GM19463 (cell line): ENCODE measurements around the gene TMEM8B.

Source experiments
- ATAC-seq: cut with Tn5 transposase; IDR thresholded peaks from one replicate; pipeline ENCODE4 v1.9.1; 2021; ENCODE audit warnings: mild to moderate bottlenecking, moderate library complexity; ENCODE audit not compliant: unreplicated experiment

The TMEM8B gene, protein sequence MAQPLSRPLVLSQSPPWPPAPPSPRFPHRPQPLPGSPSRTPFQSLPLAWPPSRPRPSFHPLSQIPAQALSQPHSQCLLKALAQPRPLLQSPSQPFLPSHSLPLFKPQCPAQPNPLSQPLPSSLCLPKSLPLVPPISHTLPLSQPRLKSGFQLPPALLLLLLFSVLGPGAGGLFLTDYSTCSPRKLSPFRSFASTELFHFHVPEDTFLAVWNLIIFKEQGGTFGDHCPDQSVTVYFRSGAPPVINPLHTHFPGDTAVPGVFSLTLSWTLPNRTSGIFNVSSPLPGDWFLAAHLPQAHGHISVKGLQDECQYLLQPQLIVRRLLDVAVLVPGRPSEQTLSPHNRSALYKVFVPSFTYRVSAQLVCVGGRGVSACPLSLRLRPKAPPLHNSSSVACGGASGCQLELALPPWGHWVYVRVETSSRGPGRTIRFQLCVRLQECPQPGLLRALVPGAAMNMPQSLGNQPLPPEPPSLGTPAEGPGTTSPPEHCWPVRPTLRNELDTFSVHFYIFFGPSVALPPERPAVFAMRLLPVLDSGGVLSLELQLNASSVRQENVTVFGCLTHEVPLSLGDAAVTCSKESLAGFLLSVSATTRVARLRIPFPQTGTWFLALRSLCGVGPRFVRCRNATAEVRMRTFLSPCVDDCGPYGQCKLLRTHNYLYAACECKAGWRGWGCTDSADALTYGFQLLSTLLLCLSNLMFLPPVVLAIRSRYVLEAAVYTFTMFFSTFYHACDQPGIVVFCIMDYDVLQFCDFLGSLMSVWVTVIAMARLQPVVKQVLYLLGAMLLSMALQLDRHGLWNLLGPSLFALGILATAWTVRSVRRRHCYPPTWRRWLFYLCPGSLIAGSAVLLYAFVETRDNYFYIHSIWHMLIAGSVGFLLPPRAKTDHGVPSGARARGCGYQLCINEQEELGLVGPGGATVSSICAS

DNA sequence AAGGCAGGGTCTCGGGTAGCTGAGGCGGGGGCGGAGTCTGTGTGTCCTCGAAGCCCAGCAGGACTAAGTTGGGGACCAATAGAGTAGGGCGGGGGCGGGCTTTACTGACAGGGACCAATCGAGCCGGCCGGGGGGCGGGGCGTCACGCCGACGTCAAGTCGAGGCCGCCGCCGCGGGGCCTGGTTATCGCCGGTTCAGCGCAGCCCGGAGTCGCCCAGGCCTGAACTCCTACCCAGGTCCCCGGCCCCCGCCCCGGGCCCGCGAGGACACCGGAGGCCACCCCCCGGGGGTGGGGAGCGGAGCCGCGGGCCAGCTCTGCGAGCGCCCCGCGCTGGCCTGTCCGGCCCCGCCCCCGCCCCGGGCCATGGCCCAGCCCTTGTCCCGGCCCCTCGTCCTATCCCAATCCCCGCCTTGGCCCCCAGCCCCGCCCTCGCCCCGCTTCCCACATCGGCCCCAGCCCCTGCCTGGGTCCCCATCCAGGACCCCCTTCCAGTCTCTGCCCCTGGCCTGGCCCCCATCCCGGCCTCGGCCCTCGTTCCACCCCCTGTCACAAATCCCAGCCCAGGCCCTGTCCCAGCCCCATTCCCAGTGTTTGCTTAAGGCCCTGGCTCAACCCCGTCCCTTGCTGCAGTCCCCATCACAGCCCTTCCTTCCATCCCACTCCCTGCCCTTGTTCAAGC lies at the start of gene TMEM8B:
TMEM8B (plus strand) TSS at position 145 of the 680 bp plus-strand sequence; CDS start at position 365, 220 bp downstream.
- ATAC-seq, result peak; percentile 74

DNA sequence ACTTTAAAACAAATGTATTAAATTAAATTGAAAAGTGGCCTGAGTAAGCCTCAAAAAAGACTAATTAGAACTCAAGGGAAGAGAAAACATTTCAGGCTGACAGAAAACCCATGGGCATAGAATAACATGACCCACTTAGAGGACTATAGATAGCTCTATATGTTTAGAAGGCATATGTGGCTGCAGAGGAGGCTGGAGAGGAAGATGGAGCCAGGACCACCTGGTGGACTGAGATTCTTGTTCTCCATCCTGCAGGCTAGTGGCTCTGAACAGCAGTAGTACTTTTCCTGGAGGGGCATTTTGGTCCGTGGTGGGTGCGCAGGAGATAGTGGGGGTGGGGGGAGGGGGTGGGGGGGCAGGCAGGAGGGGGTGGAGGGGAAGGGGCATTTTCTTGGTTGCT lies 48.0 kb upstream of the TMEM8B start:
- no peak for ATAC-seq

DNA sequence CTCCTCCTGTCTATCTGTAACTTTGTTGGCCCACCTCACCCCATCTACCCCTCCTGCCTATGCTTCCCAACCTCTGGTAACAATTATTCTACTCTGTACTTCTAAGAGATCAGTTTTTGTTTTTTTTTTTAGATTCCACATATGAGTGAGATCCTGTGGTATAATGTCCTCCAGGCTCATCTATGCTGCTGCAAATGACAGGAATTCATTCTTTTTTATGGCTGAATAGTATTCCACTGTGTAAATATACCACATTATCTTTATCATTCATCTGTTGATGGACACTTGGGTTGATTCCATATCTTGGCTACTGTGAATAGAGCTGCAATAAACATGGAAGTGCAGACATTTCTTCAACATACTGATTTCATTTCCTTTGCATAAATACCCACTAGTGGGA lies 45.6 kb upstream of the TMEM8B start:
- no peak for ATAC-seq

DNA sequence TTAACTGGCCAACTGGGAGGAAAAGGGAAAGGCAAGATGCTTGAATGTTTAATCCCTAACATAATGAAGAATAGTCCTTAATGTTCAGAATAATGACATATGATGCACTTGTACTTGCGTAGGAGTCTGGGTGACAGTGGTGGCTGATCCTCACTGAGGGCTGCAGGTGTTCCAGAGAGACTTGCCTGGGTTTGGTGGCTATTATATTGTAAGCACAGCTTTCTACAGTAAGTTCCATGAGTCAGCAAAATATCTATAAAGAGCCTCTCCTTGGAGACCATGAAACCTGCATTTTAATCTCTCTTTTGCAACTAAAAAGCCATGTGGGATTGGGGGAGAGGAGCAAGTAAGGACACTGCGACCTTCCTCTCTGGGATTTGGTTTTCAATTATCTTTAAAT lies 39.5 kb upstream of the TMEM8B start:
- ATAC-seq, result no peak

DNA sequence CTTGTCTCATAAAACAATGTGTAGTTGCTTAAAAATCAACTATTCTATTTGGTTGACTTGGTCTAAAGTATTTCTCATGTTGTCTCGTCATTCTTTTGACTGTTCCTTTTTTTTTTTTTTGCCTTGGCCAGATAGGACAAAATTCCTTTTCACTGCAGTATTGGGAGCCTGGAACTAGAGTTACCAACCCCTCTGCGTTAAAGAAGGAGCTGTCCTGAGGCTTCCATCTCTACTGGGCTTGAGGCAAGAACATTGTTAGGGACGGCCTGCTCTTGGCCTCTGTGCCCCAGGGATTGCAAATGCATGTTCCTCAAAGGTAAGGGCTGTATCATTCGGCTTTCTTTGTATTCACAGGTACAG lies 39.0 kb upstream of the TMEM8B start:
- ATAC-seq, result no peak

DNA sequence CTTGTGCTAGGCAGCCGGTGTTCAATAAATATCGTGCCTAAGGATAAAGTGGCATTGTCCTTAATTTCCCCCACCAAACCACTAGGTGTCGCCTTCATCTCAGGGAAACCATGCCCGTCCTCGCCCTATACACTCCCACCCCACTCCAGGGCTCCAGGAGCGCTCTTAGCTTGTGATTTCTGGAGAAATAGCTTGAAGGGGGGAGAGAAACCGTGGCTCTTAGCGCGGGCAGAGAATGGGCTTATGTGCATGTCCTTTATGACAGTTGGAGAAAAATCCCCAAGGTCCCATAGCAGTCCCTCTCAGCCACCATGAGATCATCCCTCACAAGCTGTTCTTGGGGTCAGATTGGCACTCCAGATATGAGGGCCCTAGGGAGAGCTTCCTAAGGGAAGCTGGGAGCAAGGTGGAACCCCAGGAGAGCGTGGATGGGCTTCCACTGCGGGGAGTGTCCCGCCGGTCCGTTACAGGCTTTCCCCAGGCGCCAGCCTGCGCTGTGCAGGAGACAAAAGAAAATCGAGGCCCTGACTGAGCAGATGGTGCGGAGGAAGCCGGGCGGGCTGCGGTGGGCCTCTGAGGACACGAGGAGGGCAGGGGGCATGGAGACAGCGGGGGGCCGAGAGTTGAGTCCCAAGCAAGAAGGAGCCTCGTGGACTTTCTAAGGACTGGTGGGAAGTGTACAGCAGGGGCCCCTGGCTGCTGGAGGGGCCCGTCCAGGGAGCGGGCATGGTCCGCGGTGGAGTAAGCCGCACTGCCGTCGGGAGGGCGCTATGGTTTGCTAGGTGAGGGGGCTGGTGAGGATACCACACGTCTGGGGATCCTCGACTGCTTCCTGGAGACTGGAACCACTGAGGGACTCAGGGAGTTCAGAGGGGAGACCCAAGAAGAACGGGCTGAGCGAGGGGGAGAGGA lies 38.4 kb upstream of the TMEM8B start:
- ATAC-seq, result no peak

DNA sequence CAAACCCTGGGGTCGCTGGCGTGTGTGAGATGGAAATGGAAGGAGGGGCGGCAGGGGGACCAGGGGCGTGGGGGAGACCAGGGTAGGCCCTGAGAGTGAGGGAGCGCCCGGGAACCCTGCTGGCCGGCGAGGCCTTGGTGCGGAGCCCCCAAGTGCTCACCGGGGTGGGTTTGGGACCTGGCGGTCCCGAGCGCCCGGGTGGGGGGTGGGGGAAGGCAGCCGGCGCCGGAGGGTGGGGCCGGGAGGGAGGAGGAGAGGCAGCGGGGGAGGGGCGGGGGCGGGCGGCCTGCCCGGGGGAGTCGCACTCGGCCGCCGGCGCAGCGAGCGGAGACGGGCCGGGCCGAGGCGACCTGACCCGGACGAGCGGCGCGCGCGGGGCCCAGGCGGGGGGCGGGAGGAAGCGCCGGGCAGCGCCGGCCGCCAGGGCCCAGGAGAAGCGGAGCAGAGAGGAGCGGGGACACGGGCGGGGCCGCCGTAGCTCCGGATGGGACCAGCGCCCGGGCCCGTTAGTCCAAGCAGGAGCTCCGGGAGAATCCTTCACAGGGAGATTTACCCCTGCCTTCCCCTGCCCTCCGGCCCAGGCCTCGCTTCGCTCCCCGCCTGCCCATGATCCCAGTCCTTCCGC lies 37.6 kb upstream of the TMEM8B start, which contains the start of gene NPR2:
NPR2 (plus strand) TSS at position 295 of the 625 bp plus-strand sequence. CDS start 818 bp downstream, outside the sequence.
- no peak for ATAC-seq

DNA sequence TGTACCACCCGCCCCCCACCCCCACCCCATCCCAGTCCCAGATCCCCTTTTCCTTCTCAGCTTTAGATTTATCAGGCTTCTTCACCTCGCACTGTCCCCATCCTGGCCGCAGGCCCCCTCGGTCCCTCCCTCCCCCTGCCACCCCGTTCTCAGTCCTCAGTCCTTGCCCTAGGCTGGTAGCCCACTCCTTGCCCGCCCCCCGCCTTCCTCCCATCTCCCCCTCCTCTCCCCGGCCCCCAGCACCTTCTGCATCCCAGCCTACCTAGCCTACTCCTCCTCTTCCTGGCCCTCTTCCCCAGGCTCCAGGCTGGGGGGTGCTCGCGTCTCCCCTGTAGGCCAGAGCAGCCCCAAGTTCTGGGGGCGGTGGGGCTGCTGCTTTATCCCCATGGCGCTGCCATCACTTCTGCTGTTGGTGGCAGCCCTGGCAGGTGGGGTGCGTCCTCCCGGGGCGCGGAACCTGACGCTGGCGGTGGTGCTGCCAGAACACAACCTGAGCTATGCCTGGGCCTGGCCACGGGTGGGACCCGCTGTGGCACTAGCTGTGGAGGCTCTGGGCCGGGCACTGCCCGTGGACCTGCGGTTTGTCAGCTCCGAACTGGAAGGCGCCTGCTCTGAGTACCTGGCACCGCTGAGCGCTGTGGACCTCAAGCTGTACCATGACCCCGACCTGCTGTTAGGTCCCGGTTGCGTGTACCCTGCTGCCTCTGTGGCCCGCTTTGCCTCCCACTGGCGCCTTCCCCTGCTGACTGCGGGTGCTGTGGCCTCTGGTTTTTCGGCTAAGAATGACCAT lies 36.8 kb upstream of the TMEM8B start:
- ATAC-seq, result no peak

DNA sequence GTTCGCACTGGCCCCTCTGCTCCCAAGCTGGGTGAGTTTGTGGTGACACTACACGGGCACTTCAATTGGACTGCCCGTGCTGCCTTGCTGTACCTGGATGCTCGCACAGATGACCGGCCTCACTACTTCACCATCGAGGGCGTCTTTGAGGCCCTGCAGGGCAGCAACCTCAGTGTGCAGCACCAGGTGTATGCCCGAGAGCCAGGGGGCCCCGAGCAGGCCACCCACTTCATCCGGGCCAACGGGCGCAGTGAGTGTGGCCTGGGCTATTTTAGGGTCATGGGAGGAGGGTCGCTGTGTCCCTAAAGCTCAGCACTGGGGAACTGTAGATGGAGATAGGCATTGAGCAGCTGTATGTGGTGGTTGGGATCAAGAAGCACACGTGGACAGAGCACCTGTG lies 36.2 kb upstream of the TMEM8B start:
- no peak for ATAC-seq

DNA sequence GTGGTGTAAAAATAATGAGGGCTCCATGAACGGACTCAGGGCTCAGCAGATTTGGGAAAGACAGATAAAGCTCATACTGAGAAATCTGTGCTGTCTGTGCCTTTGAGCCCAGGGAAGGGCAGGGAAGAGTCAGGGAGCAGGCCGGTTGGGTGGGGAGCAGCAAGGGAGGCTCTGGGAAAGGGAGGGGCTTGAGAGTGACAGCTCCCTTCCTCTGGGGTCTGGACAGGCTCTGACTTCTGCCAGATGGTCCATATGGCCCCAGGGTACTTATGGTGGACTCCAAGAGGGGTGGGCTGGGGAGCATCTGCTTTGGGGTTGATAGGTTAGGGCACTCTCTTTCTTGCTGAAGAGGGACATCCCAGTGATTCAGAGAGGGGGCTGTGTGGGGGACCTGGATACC lies 35.6 kb upstream of the TMEM8B start:
- ATAC-seq, result no peak

DNA sequence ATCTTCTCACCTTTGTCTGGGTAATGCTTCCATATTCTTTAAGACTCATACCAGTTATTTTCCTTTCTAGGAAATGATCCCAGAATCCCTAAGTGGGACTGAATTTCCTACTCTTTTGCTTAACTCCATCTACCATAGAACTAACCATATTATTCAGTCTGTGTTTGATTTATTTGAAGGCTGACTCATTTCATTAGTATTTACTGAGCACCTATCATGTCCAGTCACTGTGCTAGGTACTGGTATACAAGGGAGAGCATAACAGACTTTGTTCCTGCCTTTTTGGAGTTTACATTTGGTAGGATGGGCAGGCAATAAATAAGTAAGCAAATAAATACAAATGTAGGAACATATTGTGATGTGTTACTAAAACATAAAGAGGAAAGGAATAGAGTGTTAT lies 33.3 kb upstream of the TMEM8B start:
- ATAC-seq, result no peak

DNA sequence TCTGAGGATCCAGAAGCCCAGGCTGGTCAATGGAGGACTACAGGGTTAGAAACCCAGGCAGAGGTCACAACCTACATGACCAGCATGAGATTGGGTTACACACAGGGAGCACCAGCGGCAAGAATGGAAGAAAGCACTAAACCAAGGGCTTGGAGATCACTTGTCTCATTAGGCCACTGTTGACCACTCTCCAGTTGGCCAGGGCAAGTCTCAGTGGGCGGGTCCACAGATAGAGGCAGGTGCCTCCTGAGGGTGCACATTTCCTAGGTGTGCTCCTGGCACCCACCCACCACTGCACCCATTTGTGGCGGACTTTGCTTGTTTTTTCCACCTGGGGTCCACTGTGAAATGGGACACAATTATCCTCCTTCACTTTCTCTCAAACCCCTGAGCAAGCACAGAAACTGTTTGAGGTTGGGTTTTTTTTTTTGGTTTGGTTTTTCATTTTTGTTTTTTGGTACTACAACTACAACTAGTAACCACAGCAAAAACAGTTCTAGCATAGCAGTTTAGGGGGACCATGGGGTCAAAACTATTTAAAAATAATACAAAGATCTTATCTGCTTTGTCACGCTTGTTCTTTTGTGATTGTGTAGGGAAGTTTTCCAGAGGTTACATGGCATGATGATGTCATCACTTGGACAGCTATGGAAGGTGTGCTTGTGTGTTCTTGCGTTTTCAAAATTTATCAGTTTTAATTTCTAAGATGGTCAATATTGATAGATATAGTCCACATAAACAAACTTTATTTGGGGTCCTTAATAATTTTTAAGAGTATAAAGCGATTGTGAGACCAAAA lies 31.5 kb upstream of the TMEM8B start:
- ATAC-seq, result no peak

DNA sequence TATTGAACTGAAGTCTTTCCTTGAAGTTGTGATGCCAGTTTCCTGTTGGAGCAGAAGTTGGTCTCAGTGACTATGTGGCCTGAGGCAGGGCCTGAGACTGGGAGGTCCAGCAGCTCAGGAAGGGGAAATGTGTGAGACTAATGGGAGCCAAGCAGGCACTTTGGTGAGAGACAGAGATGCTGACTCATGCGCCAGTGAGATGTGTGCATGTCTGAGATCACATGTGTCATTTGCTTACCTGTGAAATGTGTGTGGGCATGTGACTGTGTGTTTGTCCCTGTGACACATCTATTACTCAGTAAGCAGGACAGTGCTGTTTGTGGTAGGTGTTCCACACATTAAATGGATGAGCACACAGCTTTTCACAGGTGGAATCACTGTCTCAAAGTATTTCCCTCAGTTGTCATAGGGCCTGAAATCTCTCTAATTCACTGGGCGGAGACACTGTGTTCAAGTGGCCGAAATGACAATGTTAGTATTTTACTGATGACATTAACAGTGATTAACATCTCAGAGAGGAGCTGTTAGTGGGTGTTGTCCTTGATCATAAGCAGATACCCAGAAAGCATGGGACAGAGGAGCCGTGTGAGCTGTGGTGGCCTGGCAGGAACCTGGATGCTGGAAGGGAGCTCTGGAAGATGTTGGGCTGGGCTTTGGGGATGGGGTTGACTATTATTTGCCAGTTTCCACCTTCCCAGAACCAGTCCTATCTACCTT lies 30.2 kb upstream of the TMEM8B start:
- ATAC-seq, result no peak

DNA sequence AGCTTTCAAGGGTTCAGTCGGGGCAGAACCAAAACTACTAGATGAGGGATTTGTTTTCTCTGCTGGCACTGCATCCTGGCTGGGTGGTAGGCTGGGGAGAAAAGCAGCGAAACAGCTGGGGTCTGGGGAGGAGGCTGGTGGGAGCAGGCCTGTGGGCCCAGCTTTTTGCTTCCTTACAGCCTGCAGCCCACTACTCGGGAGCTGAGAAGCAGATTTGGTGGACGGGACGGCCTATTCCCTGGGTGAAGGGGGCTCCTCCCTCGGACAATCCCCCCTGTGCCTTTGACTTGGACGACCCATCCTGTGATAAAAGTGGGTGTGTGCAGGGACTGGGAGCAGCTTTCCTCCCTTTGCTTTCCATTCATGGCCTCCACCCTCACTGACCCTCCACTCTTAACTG lies 28.5 kb upstream of the TMEM8B start:
- no peak for ATAC-seq

DNA sequence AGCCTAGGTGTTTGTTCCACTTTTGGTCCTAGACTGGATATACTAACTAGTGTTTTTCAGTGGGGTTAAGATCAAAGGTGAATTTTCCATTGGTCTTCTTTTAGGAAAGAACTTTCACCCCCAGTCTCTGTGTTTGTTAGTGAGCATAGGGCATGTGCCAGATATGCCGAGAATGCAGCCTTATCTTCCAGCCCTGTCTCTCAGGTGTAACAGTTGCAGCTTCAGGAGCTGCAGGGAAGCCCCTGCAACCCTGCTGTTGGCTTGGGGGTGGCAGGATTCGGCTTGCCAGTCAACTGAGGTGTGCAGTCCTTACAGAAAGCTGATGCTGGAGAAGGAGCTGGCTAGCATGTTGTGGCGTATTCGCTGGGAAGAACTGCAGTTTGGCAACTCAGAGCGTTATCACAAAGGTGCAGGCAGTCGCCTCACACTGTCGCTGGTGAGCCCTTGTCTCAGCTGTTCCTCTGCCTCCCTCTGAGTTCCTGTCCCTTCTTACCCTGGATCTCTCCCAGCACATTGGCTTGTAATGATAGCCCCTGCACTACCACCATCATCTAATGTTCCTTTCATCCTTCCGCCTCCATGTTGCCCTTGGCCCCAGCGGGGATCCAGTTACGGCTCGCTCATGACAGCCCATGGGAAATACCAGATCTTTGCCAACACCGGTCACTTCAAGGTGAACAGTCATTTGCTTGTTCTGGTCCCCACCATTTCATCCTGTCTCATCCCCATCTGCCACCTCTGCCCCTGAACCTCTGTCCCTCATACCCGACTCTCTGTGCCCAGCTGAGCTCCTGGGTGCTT lies 27.5 kb upstream of the TMEM8B start:
- no peak for ATAC-seq

DNA sequence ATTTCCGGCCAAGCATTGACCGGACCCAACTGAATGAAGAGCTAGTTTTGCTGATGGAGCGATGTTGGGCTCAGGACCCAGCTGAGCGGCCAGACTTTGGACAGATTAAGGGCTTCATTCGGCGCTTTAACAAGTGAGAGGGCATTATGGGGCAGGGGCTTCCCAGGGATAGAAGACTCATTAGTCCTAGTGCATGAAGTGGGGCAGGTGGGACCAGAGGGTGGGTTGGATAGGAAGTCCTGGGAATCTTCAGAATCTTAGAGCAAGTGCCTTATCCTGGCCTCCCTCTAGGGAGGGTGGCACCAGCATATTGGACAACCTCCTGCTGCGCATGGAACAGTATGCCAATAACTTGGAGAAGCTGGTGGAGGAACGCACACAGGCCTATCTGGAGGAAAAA lies 22.9 kb upstream of the TMEM8B start:
- no peak for ATAC-seq

DNA sequence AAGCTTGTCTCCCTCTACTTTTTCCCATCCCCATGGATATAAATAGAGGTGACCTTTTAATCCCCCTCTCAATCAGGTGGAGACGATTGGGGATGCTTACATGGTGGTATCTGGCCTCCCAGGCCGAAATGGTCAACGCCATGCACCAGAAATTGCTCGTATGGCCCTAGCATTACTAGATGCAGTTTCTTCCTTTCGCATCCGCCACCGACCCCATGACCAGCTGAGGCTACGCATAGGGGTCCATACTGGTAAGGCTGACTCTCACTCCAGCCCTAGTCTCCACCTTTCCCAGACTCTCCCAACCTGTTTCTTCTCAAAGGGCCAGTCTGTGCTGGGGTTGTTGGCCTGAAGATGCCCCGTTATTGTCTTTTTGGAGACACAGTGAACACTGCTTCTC lies 20.6 kb upstream of the TMEM8B start:
- ATAC-seq, result no peak
